ENCODE measurements around the gene EFEMP2. TPM values are rescaled to one million over a fixed set of nuclear protein-coding genes. Genes with fewer than 3 reads are reported as not detected.
A peak's percentile ranks its signal among the peaks of the same experiment; 100 is the strongest.

EFEMP2 gene
- polyA plus RNA-seq, 1 donor (not counting 4 experiments of a cell fraction or from before 2014, with no cell fraction given) = 4.8 TPM

- FAIRE-seq (no peak), DNase-seq (ENCODE audit: low read depth, low spot score) (no peak)
- Histone ChIP-seq H3K4me2 (ENCODE audit: control insufficient read depth, extremely low read depth, insufficient read depth, low read depth, low read length) (peak overlapping the region; percentile 100), H2AFZ (ENCODE audit: control insufficient read depth, low read length) (no peak overlapping the region), H3K27me3 (ENCODE audit: control insufficient read depth, extremely low read depth, insufficient read depth, low read length) (no peaks in the 10 kb centered on the region), H4K20me1 (ENCODE audit: control insufficient read depth, extremely low read depth, insufficient read depth, low read length) (peaks cover 48% of the 10 kb centered on the region), H3K27ac (ENCODE audit: control insufficient read depth, insufficient read depth, low read length) (peak overlapping the region; percentile 98), H3K79me2 (ENCODE audit: control insufficient read depth, insufficient read depth, low read length) (peaks cover 68% of the 10 kb centered on the region), H3K36me3 (ENCODE audit: control insufficient read depth in 2 of 2, extremely low read depth in 1 of 2, insufficient read depth in 2 of 2, low read length in 2 of 2) (peaks cover 24 to 58% of the 10 kb centered on the region in 2 experiments), H3K4me1 (ENCODE audit: control insufficient read depth, extremely low read depth, insufficient read depth, low read length) (peaks cover 57% of the 10 kb centered on the region), H3K9me3 (ENCODE audit: control insufficient read depth, low read depth, low read length) (no peaks in the 10 kb centered on the region), H3K9ac (ENCODE audit: control insufficient read depth, extremely low read depth, insufficient read depth, low read length) (peak overlapping the region; percentile 99), H3K4me3 (ENCODE audit: control insufficient read depth in 2 of 3, extremely low read depth in 1 of 3, insufficient read depth in 2 of 3, low read depth in 1 of 3, low read length in 3 of 3) (peak overlapping the region in 1 of 3 experiments; percentile 3), H3K9me1 (ENCODE audit: control insufficient read depth, extremely low read depth, insufficient read depth, low read length) (peaks cover 2% of the 10 kb centered on the region)
- no peak for TF ChIP-seq CTCF (optimal IDR thresholded peaks at IDR 0.05 in 1 of 3, IDR thresholded peaks at IDR 0.05 in 1 of 3, conservative IDR thresholded peaks at IDR 0.05 in 1 of 3; ENCODE audit: extremely low read depth in 1 of 3, insufficient read depth in 2 of 3, low read length in 3 of 3)
- no peak for TF ChIP-seq EZH2 (IDR thresholded peaks at IDR 0.05; ENCODE audit: low read length)
- dilution Hi-C loops (cut with MboI; ENCODE audit: extremely low pct_ligation_motif_present, low sequenced_read_pairs) = no loop called here
Measured at GRCh38 chr11:65895482-65895981, 22.9 kb upstream of the EFEMP2 start.

- Histone ChIP-seq H3K9me1 (ENCODE audit: control insufficient read depth, extremely low read depth, insufficient read depth, low read length) (peaks cover 2% of the 10 kb centered on the region), H3K4me1 (ENCODE audit: control insufficient read depth, extremely low read depth, insufficient read depth, low read length) (peaks cover 68% of the 10 kb centered on the region), H3K79me2 (ENCODE audit: control insufficient read depth, insufficient read depth, low read length) (peaks cover 59% of the 10 kb centered on the region), H3K4me3 (ENCODE audit: control insufficient read depth in 2 of 3, extremely low read depth in 1 of 3, insufficient read depth in 2 of 3, low read depth in 1 of 3, low read length in 3 of 3) (no peak overlapping the region), H2AFZ (ENCODE audit: control insufficient read depth, low read length) (no peak overlapping the region), H3K9me3 (ENCODE audit: control insufficient read depth, low read depth, low read length) (no peaks in the 10 kb centered on the region), H3K27ac (ENCODE audit: control insufficient read depth, insufficient read depth, low read length) (no peak overlapping the region), H3K9ac (ENCODE audit: control insufficient read depth, extremely low read depth, insufficient read depth, low read length) (peak overlapping the region; percentile 3), H4K20me1 (ENCODE audit: control insufficient read depth, extremely low read depth, insufficient read depth, low read length) (peaks cover 48% of the 10 kb centered on the region), H3K36me3 (ENCODE audit: control insufficient read depth in 2 of 2, extremely low read depth in 1 of 2, insufficient read depth in 2 of 2, low read length in 2 of 2) (peaks cover 24 to 58% of the 10 kb centered on the region in 2 experiments), H3K27me3 (ENCODE audit: control insufficient read depth, extremely low read depth, insufficient read depth, low read length) (no peaks in the 10 kb centered on the region), H3K4me2 (ENCODE audit: control insufficient read depth, extremely low read depth, insufficient read depth, low read depth, low read length) (peak overlapping the region; percentile 6)
- no peak for TF ChIP-seq EZH2 (IDR thresholded peaks at IDR 0.05; ENCODE audit: low read length)
- TF ChIP-seq CTCF (optimal IDR thresholded peaks at IDR 0.05 in 1 of 3, IDR thresholded peaks at IDR 0.05 in 1 of 3, conservative IDR thresholded peaks at IDR 0.05 in 1 of 3; ENCODE audit: extremely low read depth in 1 of 3, insufficient read depth in 2 of 3, low read length in 3 of 3) = no peak
- FAIRE-seq (no peak), DNase-seq (ENCODE audit: low read depth, low spot score) (no peak)
- dilution Hi-C loops (cut with MboI; ENCODE audit: extremely low pct_ligation_motif_present, low sequenced_read_pairs) = no loop called here
Measured at GRCh38 chr11:65894034-65894591, 21.5 kb upstream of the EFEMP2 start.

All from keratinocyte (primary cell).